ENCODE data around the gene SDR42E2.

Gene SDR42E2

DNA sequence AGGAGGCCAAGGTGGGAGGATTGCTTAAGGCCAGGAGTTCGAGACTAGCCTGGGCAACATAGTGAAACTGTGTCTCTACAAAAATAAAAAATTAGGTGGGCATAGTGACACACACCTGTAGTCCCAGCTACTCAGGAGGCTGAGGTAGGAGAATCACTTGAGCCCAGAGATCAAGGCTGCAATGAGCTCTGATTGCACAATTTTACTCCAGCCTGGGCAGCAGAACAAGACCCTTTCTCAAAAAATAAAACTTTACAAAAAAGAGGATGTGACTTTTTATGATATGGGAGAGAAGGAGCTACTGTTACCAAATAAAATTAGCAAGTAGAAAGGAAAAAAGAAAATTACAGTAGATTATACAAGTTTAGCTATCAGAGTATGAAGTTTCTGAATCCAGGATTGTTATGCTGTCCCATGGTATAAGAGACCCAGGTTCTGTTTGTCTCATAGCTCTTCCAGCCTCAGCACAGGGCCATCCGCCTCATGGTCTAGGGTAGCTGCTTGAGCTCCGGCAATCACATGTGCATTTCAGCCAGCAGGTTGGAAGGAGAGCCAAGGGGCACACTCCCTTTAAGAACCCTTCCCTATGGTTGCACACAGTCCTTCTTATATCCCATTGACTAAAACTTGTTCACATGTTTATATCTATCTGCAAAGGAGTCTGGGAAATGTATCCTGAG is 57.2 kb downstream of the SDR42E2 start:
- peaks cover 4% of the 10 kb centered on the region for H3K36me3 ChIP-seq (ENCODE audit: insufficient read depth, low read length)
- H3K9me3 ChIP-seq (ENCODE audit: insufficient read depth, low read length, severe bottlenecking), result no peaks in the 10 kb centered on the region
- H3K4me3 ChIP-seq (ENCODE audit: low read depth in 1 of 2, low read length in 2 of 2), result no peak overlapping the region
- DNase-seq (no peak), ATAC-seq (ENCODE audit: insufficient read depth, low read depth) (no peak)
- no peak overlapping the region for H3K9ac ChIP-seq (ENCODE audit: low read depth, low read length)
- H3K27me3 ChIP-seq (ENCODE audit: insufficient read depth, low read length, poor library complexity), result no peaks in the 10 kb centered on the region
- no peak overlapping the region for H3K27ac ChIP-seq (ENCODE audit: low read length)
- H3K79me2 ChIP-seq (ENCODE audit: insufficient read depth, low read length), result no peaks in the 10 kb centered on the region
- peaks cover 9% of the 10 kb centered on the region; the same call in 1 of the 2 replicates for H4K20me1 ChIP-seq (ENCODE audit: insufficient read depth, low read length)
- no peak overlapping the region for H2AFZ ChIP-seq (ENCODE audit: low read depth, low read length)
- H3K4me2 ChIP-seq (ENCODE audit: insufficient read depth, low read length), result no peak overlapping the region
- TF ChIP-seq EZH2 (IDR thresholded peaks at IDR 0.05; ENCODE audit: borderline replicate concordance, low read depth, low read length, severe bottlenecking), result no peak
- TF ChIP-seq, protein P1, sequence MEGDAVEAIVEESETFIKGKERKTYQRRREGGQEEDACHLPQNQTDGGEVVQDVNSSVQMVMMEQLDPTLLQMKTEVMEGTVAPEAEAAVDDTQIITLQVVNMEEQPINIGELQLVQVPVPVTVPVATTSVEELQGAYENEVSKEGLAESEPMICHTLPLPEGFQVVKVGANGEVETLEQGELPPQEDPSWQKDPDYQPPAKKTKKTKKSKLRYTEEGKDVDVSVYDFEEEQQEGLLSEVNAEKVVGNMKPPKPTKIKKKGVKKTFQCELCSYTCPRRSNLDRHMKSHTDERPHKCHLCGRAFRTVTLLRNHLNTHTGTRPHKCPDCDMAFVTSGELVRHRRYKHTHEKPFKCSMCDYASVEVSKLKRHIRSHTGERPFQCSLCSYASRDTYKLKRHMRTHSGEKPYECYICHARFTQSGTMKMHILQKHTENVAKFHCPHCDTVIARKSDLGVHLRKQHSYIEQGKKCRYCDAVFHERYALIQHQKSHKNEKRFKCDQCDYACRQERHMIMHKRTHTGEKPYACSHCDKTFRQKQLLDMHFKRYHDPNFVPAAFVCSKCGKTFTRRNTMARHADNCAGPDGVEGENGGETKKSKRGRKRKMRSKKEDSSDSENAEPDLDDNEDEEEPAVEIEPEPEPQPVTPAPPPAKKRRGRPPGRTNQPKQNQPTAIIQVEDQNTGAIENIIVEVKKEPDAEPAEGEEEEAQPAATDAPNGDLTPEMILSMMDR (IDR thresholded peaks at IDR 0.05; ENCODE audit: borderline replicate concordance, extremely low read depth, low read length, poor library complexity, severe bottlenecking), result no peak
- no peaks in the 10 kb centered on the region for H3K4me1 ChIP-seq (ENCODE audit: insufficient read depth, low read length)

DNA sequence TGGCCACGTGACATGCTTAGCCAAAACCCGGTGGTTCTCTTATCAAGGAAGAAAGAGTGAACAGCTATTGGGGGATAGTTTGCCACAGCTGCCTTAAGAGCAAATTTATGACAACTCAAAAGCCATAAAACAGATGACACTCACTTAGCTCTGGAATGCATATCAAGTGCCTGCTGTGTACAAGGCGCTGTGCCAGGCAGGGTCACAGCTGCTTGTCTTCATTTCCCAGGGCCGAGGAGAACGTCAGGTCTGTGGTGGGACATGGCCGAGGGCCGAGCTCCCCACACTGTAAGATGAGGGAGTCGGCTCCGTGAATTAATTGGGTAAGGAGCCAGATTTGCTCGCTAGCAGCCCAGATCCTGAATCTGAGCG is 57.7 kb downstream of the SDR42E2 start:
- no peak overlapping the region for H3K9ac ChIP-seq (ENCODE audit: low read depth, low read length)
- peaks cover 9% of the 10 kb centered on the region; the same call in 1 of the 2 replicates for H4K20me1 ChIP-seq (ENCODE audit: insufficient read depth, low read length)
- H3K4me2 ChIP-seq (ENCODE audit: insufficient read depth, low read length), result no peak overlapping the region
- no peaks in the 10 kb centered on the region for H3K9me3 ChIP-seq (ENCODE audit: insufficient read depth, low read length, severe bottlenecking)
- ATAC-seq (ENCODE audit: insufficient read depth, low read depth), result no peak
- H3K36me3 ChIP-seq (ENCODE audit: insufficient read depth, low read length), result peaks cover 4% of the 10 kb centered on the region
- H3K4me1 ChIP-seq (ENCODE audit: insufficient read depth, low read length), result no peaks in the 10 kb centered on the region
- no peak for DNase-seq
- H2AFZ ChIP-seq (ENCODE audit: low read depth, low read length), result no peak overlapping the region
- no peak overlapping the region for H3K4me3 ChIP-seq (ENCODE audit: low read depth in 1 of 2, low read length in 2 of 2)
- TF ChIP-seq, protein P1 (IDR thresholded peaks at IDR 0.05; ENCODE audit: borderline replicate concordance, extremely low read depth, low read length, poor library complexity, severe bottlenecking), result no peak
- no peak for TF ChIP-seq EZH2 (IDR thresholded peaks at IDR 0.05; ENCODE audit: borderline replicate concordance, low read depth, low read length, severe bottlenecking)
- no peaks in the 10 kb centered on the region for H3K27me3 ChIP-seq (ENCODE audit: insufficient read depth, low read length, poor library complexity)
- no peak overlapping the region for H3K27ac ChIP-seq (ENCODE audit: low read length)
- no peaks in the 10 kb centered on the region for H3K79me2 ChIP-seq (ENCODE audit: insufficient read depth, low read length)

DNA sequence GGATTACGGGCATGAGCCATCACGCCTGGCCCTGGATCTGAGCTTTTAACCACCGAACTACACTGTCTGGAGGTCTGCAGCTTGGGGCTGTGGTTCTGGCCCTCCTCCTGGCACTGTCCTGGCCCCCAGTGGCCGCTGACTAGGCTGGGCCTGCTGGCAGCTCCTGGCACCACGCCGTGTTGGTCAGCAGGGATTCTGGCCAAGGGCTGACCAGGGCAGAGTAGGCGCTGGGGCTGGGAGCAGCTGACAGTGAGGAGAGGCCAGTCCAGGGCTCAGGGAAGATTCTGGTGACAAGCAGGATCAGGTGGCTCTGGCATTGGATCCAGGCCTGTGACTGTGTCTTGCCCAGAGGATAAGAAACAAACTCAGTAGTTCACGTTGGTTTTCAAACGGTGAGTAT is 58.4 kb downstream of the SDR42E2 start:
- DNase-seq (no peak), ATAC-seq (ENCODE audit: insufficient read depth, low read depth) (no peak)
- Histone ChIP-seq H4K20me1 (ENCODE audit: insufficient read depth, low read length) (peaks cover 11% of the 10 kb centered on the region; the same call in 1 of the 2 replicates), H3K4me3 (ENCODE audit: low read depth in 1 of 2, low read length in 2 of 2) (no peak overlapping the region), H3K36me3 (ENCODE audit: insufficient read depth, low read length) (peaks cover 7% of the 10 kb centered on the region), H3K79me2 (ENCODE audit: insufficient read depth, low read length) (peaks cover 4% of the 10 kb centered on the region; the same call in 1 of the 2 replicates), H2AFZ (ENCODE audit: low read depth, low read length) (no peak overlapping the region), H3K27me3 (ENCODE audit: insufficient read depth, low read length, poor library complexity) (no peaks in the 10 kb centered on the region), H3K4me1 (ENCODE audit: insufficient read depth, low read length) (no peaks in the 10 kb centered on the region), H3K27ac (ENCODE audit: low read length) (no peak overlapping the region), H3K9me3 (ENCODE audit: insufficient read depth, low read length, severe bottlenecking) (no peaks in the 10 kb centered on the region), H3K9ac (ENCODE audit: low read depth, low read length) (no peak overlapping the region), H3K4me2 (ENCODE audit: insufficient read depth, low read length) (no peak overlapping the region)
- TF ChIP-seq, protein P1 (IDR thresholded peaks at IDR 0.05; ENCODE audit: borderline replicate concordance, extremely low read depth, low read length, poor library complexity, severe bottlenecking), result no peak
- TF ChIP-seq EZH2 (IDR thresholded peaks at IDR 0.05; ENCODE audit: borderline replicate concordance, low read depth, low read length, severe bottlenecking), result no peak
